ENCODE results near the gene CKM.
"Not testable (repeated sequence)": the region's sequence is repeated elsewhere in the genome, so short reads cannot be mapped to it uniquely, and the experiment has no call there.

CKM gene

GRCh38 chr19:45346449-45346848, 23.8 kb upstream of the CKM start:
- Histone ChIP-seq H3K9me3 (ENCODE audit: low read depth, low read length) (no peaks in the 10 kb centered on the region), H3K27ac (no peak overlapping the region), H3K9ac (ENCODE audit: insufficient read length) (no peak overlapping the region), H3K4me3 (no peak overlapping the region), H3K36me3 (ENCODE audit: insufficient read depth, low read length) (peaks cover 7% of the 10 kb centered on the region; the same call in 1 of the 2 replicates)
- TF ChIP-seq FOXP2 (optimal IDR thresholded peaks at IDR 0.05; ENCODE audit: control extremely low read depth, extremely low read length, insufficient read depth) = no peak
- no peak for TF ChIP-seq POLR2AphosphoS5 (IDR thresholded peaks at IDR 0.05; ENCODE audit: borderline replicate concordance, low read depth, low read length)
- TF ChIP-seq EZH2 (IDR thresholded peaks at IDR 0.05) = no peak
- no peak for DNase-seq (ENCODE audit: low read depth, low spot score)

- TF ChIP-seq FOXP2 (optimal IDR thresholded peaks at IDR 0.05; ENCODE audit: control extremely low read depth, extremely low read length, insufficient read depth) = no peak
- no peak for TF ChIP-seq EZH2 (IDR thresholded peaks at IDR 0.05)
- no peaks in the 10 kb centered on the region for H3K9me3 ChIP-seq (ENCODE audit: low read depth, low read length)
- no peak for DNase-seq (ENCODE audit: low read depth, low spot score)
- H3K4me3 ChIP-seq = no peak overlapping the region
- H3K36me3 ChIP-seq (ENCODE audit: insufficient read depth, low read length) = no peaks in the 10 kb centered on the region
- H3K27ac ChIP-seq = no peak overlapping the region
- no peak overlapping the region for H3K9ac ChIP-seq (ENCODE audit: insufficient read length)
These were observed 22.8 kb upstream of the CKM start for GRCh38 chr19:45345506-45345860.

GRCh38 chr19:45344621-45345505, 22.2 kb upstream of the CKM start:
- no peak overlapping the region for H3K27ac ChIP-seq
- no peaks in the 10 kb centered on the region for H3K9me3 ChIP-seq (ENCODE audit: low read depth, low read length)
- H3K36me3 ChIP-seq (ENCODE audit: insufficient read depth, low read length) = no peaks in the 10 kb centered on the region
- no peak overlapping the region for H3K9ac ChIP-seq (ENCODE audit: insufficient read length)
- no peak for DNase-seq (ENCODE audit: low read depth, low spot score)
- TF ChIP-seq POLR2AphosphoS5 (IDR thresholded peaks at IDR 0.05; ENCODE audit: borderline replicate concordance, low read depth, low read length) = no peak
- no peak for TF ChIP-seq FOXP2 (optimal IDR thresholded peaks at IDR 0.05; ENCODE audit: control extremely low read depth, extremely low read length, insufficient read depth)
- TF ChIP-seq EZH2 (IDR thresholded peaks at IDR 0.05) = no peak
- no peak overlapping the region for H3K4me3 ChIP-seq

GRCh38 chr19:45342911-45343310, 20.2 kb upstream of the CKM start:
- no peak overlapping the region for H3K4me3 ChIP-seq
- no peak for TF ChIP-seq POLR2AphosphoS5 (IDR thresholded peaks at IDR 0.05; ENCODE audit: borderline replicate concordance, low read depth, low read length)
- no peak for TF ChIP-seq FOXP2 (optimal IDR thresholded peaks at IDR 0.05; ENCODE audit: control extremely low read depth, extremely low read length, insufficient read depth)
- TF ChIP-seq EZH2 (IDR thresholded peaks at IDR 0.05) = no peak
- H3K9ac ChIP-seq (ENCODE audit: insufficient read length) = no peak overlapping the region
- no peak for DNase-seq (ENCODE audit: low read depth, low spot score)
- H3K36me3 ChIP-seq (ENCODE audit: insufficient read depth, low read length) = no peaks in the 10 kb centered on the region
- H3K27ac ChIP-seq = no peak overlapping the region
- H3K9me3 ChIP-seq (ENCODE audit: low read depth, low read length) = no peaks in the 10 kb centered on the region

- TF ChIP-seq FOXP2 (optimal IDR thresholded peaks at IDR 0.05; ENCODE audit: control extremely low read depth, extremely low read length, insufficient read depth) = no peak
- no peak for TF ChIP-seq EZH2 (IDR thresholded peaks at IDR 0.05)
- no peak for TF ChIP-seq POLR2AphosphoS5 (IDR thresholded peaks at IDR 0.05; ENCODE audit: borderline replicate concordance, low read depth, low read length)
- Histone ChIP-seq H3K9me3 (ENCODE audit: low read depth, low read length) (no peaks in the 10 kb centered on the region), H3K9ac (ENCODE audit: insufficient read length) (no peak overlapping the region), H3K27ac (no peak overlapping the region), H3K36me3 (ENCODE audit: insufficient read depth, low read length) (no peaks in the 10 kb centered on the region), H3K4me3 (peak overlapping the region; percentile 74)
- DNase-seq (ENCODE audit: low read depth, low spot score) = no peak
These were observed 18.3 kb upstream of the CKM start for GRCh38 chr19:45340899-45341453.

- H3K9me3 ChIP-seq (ENCODE audit: low read depth, low read length) = no peaks in the 10 kb centered on the region
- H3K4me3 ChIP-seq = peak within 1 kb of the TSS; percentile 74
- no peak for DNase-seq (ENCODE audit: low read depth, low spot score)
- H3K36me3 ChIP-seq (ENCODE audit: insufficient read depth, low read length) = no peaks in the 10 kb centered on the region
- TF ChIP-seq EZH2 (IDR thresholded peaks at IDR 0.05) (no peak), FOXP2 (optimal IDR thresholded peaks at IDR 0.05; ENCODE audit: control extremely low read depth, extremely low read length, insufficient read depth) (no peak), POLR2AphosphoS5 (IDR thresholded peaks at IDR 0.05; ENCODE audit: borderline replicate concordance, low read depth, low read length) (no peak)
- H3K27ac ChIP-seq = no peak within 1 kb of the TSS
- no peak within 1 kb of the TSS for H3K9ac ChIP-seq (ENCODE audit: insufficient read length)
These were observed 17.7 kb upstream of the CKM start, which contains the start of gene KLC3 for GRCh38 chr19:45340232-45340898. KLC3 (plus strand) TSS chr19:45340750; CDS start chr19:45345542, 4,792 bp downstream.

- no peak for DNase-seq (ENCODE audit: low read depth, low spot score)
- TF ChIP-seq EZH2 (IDR thresholded peaks at IDR 0.05) (no peak), FOXP2 (optimal IDR thresholded peaks at IDR 0.05; ENCODE audit: control extremely low read depth, extremely low read length, insufficient read depth) (no peak), POLR2AphosphoS5 (IDR thresholded peaks at IDR 0.05; ENCODE audit: borderline replicate concordance, low read depth, low read length) (no peak)
- Histone ChIP-seq H3K36me3 (ENCODE audit: insufficient read depth, low read length) (no peaks in the 10 kb centered on the region), H3K4me3 (no peak overlapping the region), H3K9ac (ENCODE audit: insufficient read length) (no peak overlapping the region), H3K9me3 (ENCODE audit: low read depth, low read length) (no peaks in the 10 kb centered on the region), H3K27ac (no peak overlapping the region)
These were observed 17.0 kb upstream of the CKM start for GRCh38 chr19:45339629-45340028.

GRCh38 chr19:45336696-45337251, 14.1 kb upstream of the CKM start:
- TF ChIP-seq FOXP2 (optimal IDR thresholded peaks at IDR 0.05; ENCODE audit: control extremely low read depth, extremely low read length, insufficient read depth) (no peak), POLR2AphosphoS5 (IDR thresholded peaks at IDR 0.05; ENCODE audit: borderline replicate concordance, low read depth, low read length) (no peak), EZH2 (IDR thresholded peaks at IDR 0.05) (no peak)
- Histone ChIP-seq H3K9ac (ENCODE audit: insufficient read length) (no peak overlapping the region), H3K27ac (no peak overlapping the region), H3K4me3 (no peak overlapping the region), H3K9me3 (ENCODE audit: low read depth, low read length) (no peaks in the 10 kb centered on the region), H3K36me3 (ENCODE audit: insufficient read depth, low read length) (no peaks in the 10 kb centered on the region)
- DNase-seq (ENCODE audit: low read depth, low spot score) = no peak

GRCh38 chr19:45334881-45335280, 12.2 kb upstream of the CKM start:
- H3K4me3 ChIP-seq; H3K36me3 ChIP-seq (ENCODE audit: insufficient read depth, low read length); H3K27ac ChIP-seq; DNase-seq (ENCODE audit: low read depth, low spot score); H3K9ac ChIP-seq (ENCODE audit: insufficient read length); H3K9me3 ChIP-seq (ENCODE audit: low read depth, low read length): not testable (repeated sequence)

Measured in SK-N-MC (cell line).